IMR-90 (cell line): ENCODE measurements around the gene ZNF213. TPM values are rescaled to one million over a fixed set of nuclear protein-coding genes. Genes with fewer than 3 reads are reported as not detected.

Experiments
- ATAC-seq: fragments of 200-7000 bp; cut with Tn5 transposase; 2 replicates; pipeline ENCODE4 v1.9.1; 2020; ENCODE audit warnings: low read depth, mild to moderate bottlenecking, moderate library complexity
- BruUV-seq: library from RNA; stranded (reverse); fragments of 400-500 nt; replicated peaks from 2 replicates; lab custom pipeline; 2021; lab: Mats Ljungman, UMichigan
- CTCF ChIA-PET: fragments of 300-600 bp; formaldehyde crosslinking; extraction: SDS; loops from one replicate; lab custom pipeline; 2021; ENCODE audit warnings: antibody characterized with exemption; lab: Yijun Ruan, JAX
- POLR2A ChIA-PET: fragments of 300-600 bp; sonication (Branson Sonifier 250); formaldehyde crosslinking; loops from one replicate; lab custom pipeline; 2022; ENCODE audit warnings: antibody characterized with exemption; ENCODE audit not compliant: unreplicated experiment; lab: Charles Lee
- DNase-seq: peaks from one replicate; pipeline ENCODE4 v3.0.0; 2013
- H2AFZ ChIP-seq: replicated peaks from 2 replicates; pipeline ENCODE3; 2013; ENCODE audit warnings: low read length, mild to moderate bottlenecking; ENCODE audit not compliant: poor library complexity
- H2AK5ac ChIP-seq: 2 replicates; pipeline ENCODE4 v1.6.1; 2013; ENCODE audit warnings: low read depth, low read length, inconsistent platforms
- H2AK9ac ChIP-seq: replicated peaks from 2 replicates; pipeline ENCODE3; 2013; ENCODE audit warnings: mild to moderate bottlenecking, low read depth, low read length, moderate library complexity; ENCODE audit not compliant: poor library complexity
- H2BK120ac ChIP-seq: 2 replicates; pipeline ENCODE4 v1.6.1; 2013; ENCODE audit warnings: low read depth, low read length, inconsistent platforms
- H2BK15ac ChIP-seq: 3 replicates; pipeline ENCODE4 v1.6.1; 2013; ENCODE audit warnings: low read depth, low read length, inconsistent platforms
- H2BK20ac ChIP-seq: 2 replicates; pipeline ENCODE4 v1.6.1; 2013; ENCODE audit warnings: low read depth, mild to moderate bottlenecking, inconsistent platforms, low read length, moderate library complexity
- H2BK5ac ChIP-seq: 2 replicates; pipeline ENCODE4 v1.6.1; 2013; ENCODE audit warnings: mild to moderate bottlenecking, low read depth, low read length, inconsistent platforms; ENCODE audit not compliant: poor library complexity, severe bottlenecking
- H3K14ac ChIP-seq: replicated peaks from 2 replicates; pipeline ENCODE4 v1.6.1; 2013; ENCODE audit warnings: low read depth, low read length, inconsistent platforms
- H3K18ac ChIP-seq: 2 replicates; pipeline ENCODE4 v1.6.1; 2013; ENCODE audit warnings: low read depth, low read length, control low read depth
- H3K23ac ChIP-seq: 2 replicates; pipeline ENCODE4 v1.6.1; 2013; ENCODE audit warnings: low read depth, low read length, inconsistent platforms
- H3K27ac ChIP-seq: 2 replicates; pipeline ENCODE4 v1.5.1; 2013; ENCODE audit warnings: mild to moderate bottlenecking, control low read depth, low read length; ENCODE audit not compliant: insufficient read depth
- H3K27me3 ChIP-seq: 2 replicates; pipeline ENCODE4 v1.6.1; 2013; ENCODE audit warnings: low read length; ENCODE audit not compliant: control insufficient read depth, insufficient read depth
- H3K36me3 ChIP-seq: 2 replicates; pipeline ENCODE4 v1.6.1; 2013; ENCODE audit warnings: low read length, mixed read lengths; ENCODE audit not compliant: control insufficient read depth, insufficient read depth
- H3K4ac ChIP-seq: 2 replicates; pipeline ENCODE4 v1.6.1; 2013; ENCODE audit warnings: low read depth, low read length, inconsistent platforms
- H3K4me1 ChIP-seq: 2 replicates; pipeline ENCODE4 v1.6.1; 2013; ENCODE audit warnings: low read length, mixed read lengths; ENCODE audit not compliant: control insufficient read depth, insufficient read depth
- H3K4me2 ChIP-seq: 2 replicates; pipeline ENCODE4 v1.6.1; 2013; ENCODE audit warnings: low read depth, mild to moderate bottlenecking, control low read depth, low read length, moderate library complexity
- H3K4me3 ChIP-seq: 2 replicates; pipeline ENCODE4 v1.5.1; 2013; ENCODE audit warnings: low read depth, mild to moderate bottlenecking, control low read depth, low read length, moderate library complexity; ENCODE audit not compliant: insufficient read depth
- H3K56ac ChIP-seq: 2 replicates; pipeline ENCODE4 v1.6.1; 2013; ENCODE audit warnings: low read length, inconsistent platforms; ENCODE audit not compliant: insufficient read depth; ENCODE audit errors: extremely low read depth
- H3K79me1 ChIP-seq, 2 experiments: 2 replicates each; pipeline ENCODE4 v1.6.1; 2013; ENCODE audit warnings: low read length in 2 of 2, inconsistent platforms in 1 of 2, low read depth in 1 of 2
- H3K9ac ChIP-seq: 2 replicates; pipeline ENCODE4 v1.6.1; 2013; ENCODE audit warnings: low read depth, low read length, control low read depth
- H3K9me1 ChIP-seq: 2 replicates; pipeline ENCODE4 v1.6.1; 2013; ENCODE audit warnings: low read length, inconsistent platforms; ENCODE audit not compliant: insufficient read depth
- H3K9me3 ChIP-seq: 2 replicates; pipeline ENCODE4 v1.6.1; 2013; ENCODE audit warnings: low read length; ENCODE audit not compliant: control insufficient read depth, insufficient read depth
- H4K20me1 ChIP-seq: 2 replicates; pipeline ENCODE4 v1.6.1; 2013; ENCODE audit warnings: low read length, inconsistent platforms; ENCODE audit not compliant: insufficient read depth
- H4K5ac ChIP-seq: 2 replicates; pipeline ENCODE4 v1.6.1; 2013; ENCODE audit warnings: mild to moderate bottlenecking, low read depth, low read length, control low read depth
- H4K8ac ChIP-seq, 2 experiments: 2 replicates each; pipeline ENCODE4 v1.6.1; 2013; ENCODE audit warnings: low read depth in 2 of 2, low read length in 2 of 2, control low read depth in 1 of 2, inconsistent platforms in 1 of 2
- H4K91ac ChIP-seq: 2 replicates; pipeline ENCODE4 v1.6.1; 2013; ENCODE audit warnings: low read depth, low read length, inconsistent platforms; ENCODE audit not compliant: insufficient read depth
- BHLHE40 ChIP-seq: fragments of 150-350 bp; IDR thresholded peaks from 2 replicates; pipeline ENCODE4 v1.6.1; 2016; ENCODE audit warnings: mild to moderate bottlenecking, low read depth, low read length
- CEBPB ChIP-seq: IDR thresholded peaks from 2 replicates; pipeline ENCODE4 v1.6.1; 2012; ENCODE audit warnings: low read depth, low read length, improper control_type of control experiment
- CHD1 ChIP-seq: IDR thresholded peaks from 2 replicates; pipeline ENCODE4 v1.6.1; 2012; ENCODE audit warnings: low read depth, low read length, improper control_type of control experiment
- CTCF ChIP-seq: conservative IDR thresholded peaks from 2 replicates; pipeline ENCODE4 v1.5.1; 2012; ENCODE audit warnings: mild to moderate bottlenecking, low read depth, low read length, improper control_type of control experiment
- ELK1 ChIP-seq: fragments of 150-350 bp; IDR thresholded peaks from 2 replicates; pipeline ENCODE4 v1.6.1; 2016; ENCODE audit warnings: low read depth, mild to moderate bottlenecking, low read length, moderate library complexity, borderline replicate concordance
- FOS ChIP-seq: fragments of 150-350 bp; IDR thresholded peaks from 2 replicates; pipeline ENCODE4 v1.6.1; 2016; ENCODE audit warnings: low read depth, low read length
- MAFK ChIP-seq: IDR thresholded peaks from 2 replicates; pipeline ENCODE4 v1.6.1; 2012; ENCODE audit warnings: low read depth, low read length, improper control_type of control experiment
- MAZ ChIP-seq: IDR thresholded peaks from 2 replicates; pipeline ENCODE4 v1.6.1; 2012; ENCODE audit warnings: low read depth, mild to moderate bottlenecking, low read length, improper control_type of control experiment, moderate library complexity, borderline replicate concordance
- MXI1 ChIP-seq: IDR thresholded peaks from 2 replicates; pipeline ENCODE4 v1.6.1; 2012; ENCODE audit warnings: low read depth, mild to moderate bottlenecking, low read length, moderate library complexity, borderline replicate concordance
- NFE2L2 ChIP-seq: fragments of 150-350 bp; IDR thresholded peaks from 2 replicates; pipeline ENCODE4 v1.6.1; 2016; ENCODE audit warnings: low read depth, mild to moderate bottlenecking, low read length
- POLR2A ChIP-seq: IDR thresholded peaks from 2 replicates; pipeline ENCODE4 v1.6.1; 2012; ENCODE audit warnings: mild to moderate bottlenecking, low read depth, low read length
- RAD21 ChIP-seq: IDR thresholded peaks from 2 replicates; pipeline ENCODE4 v1.6.1; 2012; ENCODE audit warnings: low read length, improper control_type of control experiment
- RCOR1 ChIP-seq: IDR thresholded peaks from 2 replicates; pipeline ENCODE4 v1.6.1; 2012; ENCODE audit warnings: mild to moderate bottlenecking, low read length, improper control_type of control experiment; ENCODE audit not compliant: insufficient replicate concordance
- RFX5 ChIP-seq: IDR thresholded peaks from 2 replicates; pipeline ENCODE4 v1.8.0; 2012; ENCODE audit warnings: low read depth, mild to moderate bottlenecking, low read length, moderate library complexity
- SMC3 ChIP-seq: fragments of 150-350 bp; IDR thresholded peaks from 2 replicates; pipeline ENCODE4 v1.6.1; 2016; ENCODE audit warnings: low read depth, mild to moderate bottlenecking, antibody characterized with exemption, low read length, moderate library complexity
- WGBS, 2 experiments: methylation state at CpG; one replicate each; pipeline versions ENCODE4 v1.1.5 to v1.1.7; 2013; ENCODE audit warnings: missing lambda C conversion rate in 2 of 2; ENCODE audit not compliant: insufficient read length in 1 of 2; ENCODE audit errors: extremely low coverage in 2 of 2; 5-methylcytosine and 5-hydroxymethylcytosine counted together
- dilution Hi-C: fragments of 300-500 bp; cut with HindIII; formaldehyde crosslinking; loops from one replicate; pipeline ENCODE4 v1.14.3; 2018; ENCODE audit warnings: low sequenced_read_pairs; ENCODE audit not compliant: unreplicated experiment
- in situ Hi-C: fragments of 300-500 bp; cut with MboI; formaldehyde crosslinking; loops from 3 replicates; pipeline ENCODE4 v1.14.3; 2019; ENCODE audit warnings: low sequenced_read_pairs, inconsistent platforms, mixed read lengths
- intact Hi-C: fragments of 100-400 bp; cut with micrococcal nuclease; formaldehyde crosslinking; loops from 2 replicates; pipeline ENCODE4 v1.10.0; 2022
- polyA plus RNA-seq, 3 experiments: library from polyadenylated mRNA; depleted of rRNA; stranded (reverse); fragments of >200 nt; gene quantifications; 2 replicates each; pipeline ENCODE4 v1.2.3, GENCODE V29; 2012; ENCODE audit warnings: low replicate concordance in 1 of 3
- total RNA-seq: library from RNA; depleted of rRNA; stranded (reverse); fragments of >200 nt; gene quantifications from 2 replicates; pipeline ENCODE4 v1.2.3, GENCODE V29; 2012
- TF ChIP-seq, protein P1 (sequence below): fragments of 150-350 bp; IDR thresholded peaks from 2 replicates; pipeline ENCODE4 v1.6.1; 2017; ENCODE audit warnings: mild to moderate bottlenecking, antibody characterized with exemption, low read length, low read depth

ZNF213 gene
- total and polyA plus RNA-seq, 2 of the 4 experiments (the other 2 are of a cell fraction), result 0.72 to 4.0 TPM

DNA sequence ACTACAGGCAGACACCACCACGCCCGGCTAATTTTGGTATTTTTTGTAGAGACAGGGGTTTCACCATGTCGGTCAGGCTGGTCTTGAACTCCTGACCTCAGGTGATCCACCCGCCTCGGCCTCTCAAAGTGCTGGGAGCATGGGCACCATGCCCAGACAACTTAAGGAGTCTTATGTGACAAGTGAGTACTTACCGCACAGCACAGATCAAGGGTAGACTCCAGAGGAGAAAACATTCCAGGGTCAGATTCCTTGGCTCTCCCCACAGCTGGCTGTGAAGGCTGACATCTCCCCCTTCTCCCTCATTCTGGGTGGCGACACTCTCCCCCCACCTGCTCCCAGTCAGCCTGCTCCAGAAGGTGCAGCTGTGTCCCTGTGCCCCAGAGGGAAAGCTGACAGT is 46.4 kb upstream of the ZNF213 start:
- Histone ChIP-seq H4K20me1 (no peaks in the 10 kb centered on the region), H2AFZ (no peak overlapping the region), H4K91ac (no peak overlapping the region), H4K8ac (no peak overlapping the region), H3K18ac (no peak overlapping the region), H2BK20ac (no peak overlapping the region), H2AK5ac (no peak overlapping the region), H3K4ac (no peak overlapping the region), H4K5ac (no peak overlapping the region), H3K27me3 (peaks cover 28% of the 10 kb centered on the region), H3K23ac (no peak overlapping the region), H2BK5ac (no peak overlapping the region), H3K56ac (no peak overlapping the region), H2BK15ac (no peak overlapping the region), H3K27ac (no peak overlapping the region), H2BK120ac (no peak overlapping the region), H3K36me3 (no peaks in the 10 kb centered on the region), H3K4me3 (no peak overlapping the region), H3K14ac (no peak overlapping the region), H3K79me1 (no peaks in the 10 kb centered on the region), H3K9me3 (no peaks in the 10 kb centered on the region), H3K9ac (no peak overlapping the region), H3K4me1 (no peaks in the 10 kb centered on the region), H3K4me2 (no peak overlapping the region), H2AK9ac (no peak overlapping the region), H3K9me1 (no peaks in the 10 kb centered on the region)
- ATAC-seq, result no peak
- CTCF ChIA-PET, result no interaction called here
- in situ Hi-C loops (no loop called here), dilution Hi-C loops (no loop called here), intact Hi-C loops (no loop called here)
- TF ChIP-seq NFE2L2 (no peak), MAZ (no peak), RCOR1 (no peak), BHLHE40 (no peak), MAFK (no peak), MXI1 (no peak), RAD21 (no peak), POLR2A (no peak), SMC3 (no peak), RFX5 (no peak), CTCF (no peak), CHD1 (no peak), ELK1 (no peak), CEBPB (no peak), FOS (no peak)
- TF ChIP-seq, protein P1, sequence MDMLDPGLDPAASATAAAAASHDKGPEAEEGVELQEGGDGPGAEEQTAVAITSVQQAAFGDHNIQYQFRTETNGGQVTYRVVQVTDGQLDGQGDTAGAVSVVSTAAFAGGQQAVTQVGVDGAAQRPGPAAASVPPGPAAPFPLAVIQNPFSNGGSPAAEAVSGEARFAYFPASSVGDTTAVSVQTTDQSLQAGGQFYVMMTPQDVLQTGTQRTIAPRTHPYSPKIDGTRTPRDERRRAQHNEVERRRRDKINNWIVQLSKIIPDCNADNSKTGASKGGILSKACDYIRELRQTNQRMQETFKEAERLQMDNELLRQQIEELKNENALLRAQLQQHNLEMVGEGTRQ, result no peak
- POLR2A ChIA-PET, result no interaction called here
- no TSS peak for BruUV-seq
- no CpG with 5 or more reads among the region's 7 CpGs for WGBS, 2 experiments
- no peak for DNase-seq
